Measurements from ENCODE around the gene ANKRD45.

The ANKRD45 gene

GRCh38 chr1:173562813-173563212, 106.8 kb downstream of the ANKRD45 start:
- H3K4me1 ChIP-seq (ENCODE audit: control insufficient read depth, insufficient read depth, low read length) = no peaks in the 10 kb centered on the region
- no peaks in the 10 kb centered on the region for H3K9me3 ChIP-seq (ENCODE audit: control insufficient read depth, insufficient read depth, low read length)
- H3K4me3 ChIP-seq (ENCODE audit: low read depth, low read length) = no peak overlapping the region
- H3K9ac ChIP-seq (ENCODE audit: low read depth, low read length) = no peak overlapping the region
- no peaks in the 10 kb centered on the region for H3K36me3 ChIP-seq (ENCODE audit: control insufficient read depth, insufficient read depth, low read length)
- no peaks in the 10 kb centered on the region for H3K27me3 ChIP-seq (ENCODE audit: control insufficient read depth, insufficient read depth, low read length)

- Histone ChIP-seq H3K36me3 (ENCODE audit: control insufficient read depth, insufficient read depth, low read length) (no peaks in the 10 kb centered on the region), H3K4me3 (ENCODE audit: low read depth, low read length) (no peak overlapping the region), H3K4me1 (ENCODE audit: control insufficient read depth, insufficient read depth, low read length) (no peaks in the 10 kb centered on the region), H3K9ac (ENCODE audit: low read depth, low read length) (no peak overlapping the region), H3K9me3 (ENCODE audit: control insufficient read depth, insufficient read depth, low read length) (no peaks in the 10 kb centered on the region), H3K27me3 (ENCODE audit: control insufficient read depth, insufficient read depth, low read length) (no peaks in the 10 kb centered on the region)
Observed at GRCh38 chr1:173561263-173561662, 108.4 kb downstream of the ANKRD45 start.

- H3K9me3 ChIP-seq (ENCODE audit: control insufficient read depth, insufficient read depth, low read length) = no peaks in the 10 kb centered on the region
- H3K4me1 ChIP-seq (ENCODE audit: control insufficient read depth, insufficient read depth, low read length) = no peaks in the 10 kb centered on the region
- no peak overlapping the region for H3K9ac ChIP-seq (ENCODE audit: low read depth, low read length)
- no peaks in the 10 kb centered on the region for H3K27me3 ChIP-seq (ENCODE audit: control insufficient read depth, insufficient read depth, low read length)
- no peak overlapping the region for H3K4me3 ChIP-seq (ENCODE audit: low read depth, low read length)
- no peaks in the 10 kb centered on the region for H3K36me3 ChIP-seq (ENCODE audit: control insufficient read depth, insufficient read depth, low read length)
Observed at GRCh38 chr1:173560285-173560880, 109.3 kb downstream of the ANKRD45 start.
